Stomach (tissue), 9 donors: Measurements from ENCODE around the gene POLD4. TPM values are rescaled to one million over a fixed set of nuclear protein-coding genes. Genes with fewer than 3 reads are reported as not detected.
A peak's percentile ranks its signal among the peaks of the same experiment; 100 is the strongest.

Experiments used
- DNase-seq, 2 donors: peaks; one replicate each; pipeline versions ENCODE4 v3.0.0 to v3.0.0-alpha.2; 2013 to 2019
- H3K27ac ChIP-seq, 5 donors: fragments of 200-600 bp in 4 of 5; sonication (generic) in 4 of 5; one replicate each; pipeline ENCODE4 v1.5.1; 2013 to 2019; ENCODE audit warnings: mild to moderate bottlenecking in 1 of 5, moderate library complexity in 1 of 5
- H3K27me3 ChIP-seq, 3 donors: fragments of 200-600 bp; sonication (generic); one replicate each; pipeline ENCODE4 v1.5.1; 2017 to 2019; ENCODE audit warnings: mixed run types in 1 of 3
- H3K36me3 ChIP-seq, 4 donors: fragments of 200-600 bp; sonication (generic); 1 replicate in 3 of 4; 2 replicates in 1 of 4; pipeline ENCODE4 v1.5.1; 2016 to 2019
- H3K4me1 ChIP-seq, 4 donors: fragments of 200-600 bp; sonication (generic); one replicate each; pipeline ENCODE4 v1.5.1; 2016 to 2019
- H3K4me3 ChIP-seq, 4 donors: fragments of 200-600 bp; sonication (generic) in 3 of 4; one replicate each; pipeline ENCODE4 v1.5.1; 2016 to 2019; ENCODE audit warnings: mild to moderate bottlenecking in 1 of 4
- H3K9me3 ChIP-seq, 4 donors: fragments of 200-600 bp; sonication (generic); one replicate each; pipeline ENCODE4 v1.5.1; 2016 to 2019
- CTCF ChIP-seq, 7 experiments: fragments of 450-650 bp in 4 of 7; fragments of 200-600 bp in 3 of 7; sonication (generic) in 3 of 7; IDR thresholded peaks; one replicate each; pipeline ENCODE4 v1.5.1; 2016 to 2019; ENCODE audit warnings: antibody characterized with exemption in 7 of 7, control low read depth in 2 of 7, mild to moderate bottlenecking in 1 of 7
- EP300 ChIP-seq: sonication (generic); formaldehyde crosslinking; IDR thresholded peaks from one replicate; pipeline ENCODE4 v1.6.1; 2017; ENCODE audit warnings: antibody characterized with exemption
- POLR2A ChIP-seq, 4 donors: fragments of 450-650 bp; IDR thresholded peaks; one replicate each; pipeline ENCODE4 v1.6.1; 2016; ENCODE audit warnings: antibody characterized with exemption in 4 of 4, control low read depth in 2 of 4, mild to moderate bottlenecking in 1 of 4, moderate library complexity in 1 of 4
- POLR2AphosphoS5 ChIP-seq, 3 donors: sonication (generic); formaldehyde crosslinking; IDR thresholded peaks; one replicate each; pipeline ENCODE4 v1.6.1; 2016; ENCODE audit warnings: antibody characterized with exemption in 3 of 3
- WGBS, 5 donors: extraction: QIAGEN DNeasy Blood & Tissue Kit in 3 of 5; methylation state at CpG; one replicate each; pipeline versions ENCODE4 v1.1.5 to v1.1.7; 2013 to 2018; 5-methylcytosine and 5-hydroxymethylcytosine counted together
- intact Hi-C: fragments of 100-400 bp; cut with DNase I; formaldehyde crosslinking; loops from one replicate; pipeline ENCODE4 v1.15.1; 2023; ENCODE audit warnings: low total_unique reads
- polyA plus RNA-seq, 3 donors: library from polyadenylated mRNA; stranded (reverse); fragments of 200-250 nt; gene quantifications; one replicate each; pipeline ENCODE4 v1.2.3, GENCODE V29; 2013
- total RNA-seq, 5 donors: library from RNA; depleted of rRNA; stranded (reverse); fragments of >200 nt; gene quantifications; one replicate each; pipeline versions ENCODE4 v1.1.0 to v1.2.3, GENCODE V29; 2014 to 2016
- donor health status: healthy with polysubstance abuse.
- donor health status: Bipolar disorder and iron deficiency.
- donor health status: healthy.

POLD4 gene
- total and polyA plus RNA-seq, 8 donors = 13.8 to 316 (median 109) TPM

GRCh38 chr11:67396587-67397389, 43.4 kb upstream of the POLD4 start:
- TF ChIP-seq POLR2A (IDR thresholded peaks at IDR 0.05) (no peak), POLR2AphosphoS5 (IDR thresholded peaks at IDR 0.05) (no peak), EP300 (no peak), CTCF (IDR thresholded peaks at IDR 0.05) (no peak)
- Histone ChIP-seq H3K27ac (peak overlapping the region in 1 of 5 donors; percentile 37), H3K4me1 (peaks cover 28 to 71% (median 62%) of the 10 kb centered on the region in 4 donors), H3K27me3 (no peaks in the 10 kb centered on the region), H3K9me3 (no peaks in the 10 kb centered on the region), H3K36me3 (peaks cover 28 to 74% (median 64%) of the 10 kb centered on the region in 4 donors), H3K4me3 (no peak overlapping the region)
- DNase-seq = no peak
- intact Hi-C loops = loop anchor here (10.0 kb wide), 1 partner anchor 98 kb away; no protein-coding TSS in a partner anchor
- WGBS, 5 donors = 46 to 71% (median 56%) methylated on average over 13 of the region's 13 CpGs

GRCh38 chr11:67396259-67396581, 42.9 kb upstream of the POLD4 start:
- no peak for DNase-seq
- peaks cover 28 to 72% (median 63%) of the 10 kb centered on the region in 4 donors for H3K4me1 ChIP-seq
- intact Hi-C loops = loop anchor here (10.0 kb wide), 1 partner anchor 99 kb away; no protein-coding TSS in a partner anchor
- WGBS, 5 donors = 86 to 93% (median 92%) methylated on average over 6 to 7 of the region's 7 CpGs
- peaks cover 28 to 74% (median 64%) of the 10 kb centered on the region in 4 donors for H3K36me3 ChIP-seq
- no peak overlapping the region for H3K4me3 ChIP-seq
- H3K27ac ChIP-seq = no peak overlapping the region
- no peaks in the 10 kb centered on the region for H3K27me3 ChIP-seq
- H3K9me3 ChIP-seq = no peaks in the 10 kb centered on the region
- no peak for TF ChIP-seq CTCF (IDR thresholded peaks at IDR 0.05)
- TF ChIP-seq POLR2AphosphoS5 (IDR thresholded peaks at IDR 0.05) = no peak
- TF ChIP-seq POLR2A (IDR thresholded peaks at IDR 0.05) = no peak
- TF ChIP-seq EP300 = no peak

GRCh38 chr11:67395555-67396258, 42.4 kb upstream of the POLD4 start:
- H3K27ac ChIP-seq = no peak overlapping the region
- WGBS, 5 donors = 77 to 83% (median 80%) methylated on average over 18 to 19 of the region's 19 CpGs
- H3K27me3 ChIP-seq = no peaks in the 10 kb centered on the region
- H3K4me1 ChIP-seq = peaks cover 30 to 73% (median 64%) of the 10 kb centered on the region in 4 donors
- no peaks in the 10 kb centered on the region for H3K9me3 ChIP-seq
- no peak for DNase-seq
- peaks cover 28 to 74% (median 64%) of the 10 kb centered on the region in 4 donors for H3K36me3 ChIP-seq
- no peak overlapping the region for H3K4me3 ChIP-seq
- no peak for TF ChIP-seq EP300
- TF ChIP-seq POLR2A (IDR thresholded peaks at IDR 0.05) = no peak
- no peak for TF ChIP-seq POLR2AphosphoS5 (IDR thresholded peaks at IDR 0.05)
- no peak for TF ChIP-seq CTCF (IDR thresholded peaks at IDR 0.05)
- intact Hi-C loops = loop anchor here (10.0 kb wide), 1 partner anchor 99 kb away; no protein-coding TSS in a partner anchor

GRCh38 chr11:67393990-67394389, 40.6 kb upstream of the POLD4 start:
- Histone ChIP-seq H3K4me1 (peaks cover 16 to 71% (median 57%) of the 10 kb centered on the region in 4 donors), H3K4me3 (no peak overlapping the region), H3K27me3 (no peaks in the 10 kb centered on the region), H3K36me3 (peaks cover 21 to 58% (median 52%) of the 10 kb centered on the region in 4 donors), H3K27ac (no peak overlapping the region), H3K9me3 (no peaks in the 10 kb centered on the region)
- WGBS, 5 donors = 65 to 83% (median 73%) methylated on average over 4 to 5 of the region's 5 CpGs
- TF ChIP-seq POLR2AphosphoS5 (IDR thresholded peaks at IDR 0.05) = no peak
- no peak for TF ChIP-seq CTCF (IDR thresholded peaks at IDR 0.05)
- no peak for TF ChIP-seq POLR2A (IDR thresholded peaks at IDR 0.05)
- TF ChIP-seq EP300 = no peak
- intact Hi-C loops = loop anchor here (10.0 kb wide), 1 partner anchor 101 kb away; no protein-coding TSS in a partner anchor
- no peak for DNase-seq
